Large intestine (tissue), 3 donors: Measurements from ENCODE around the gene ACVR2A. TPM values are rescaled to one million over a fixed set of nuclear protein-coding genes. Genes with fewer than 3 reads are reported as not detected.

Experiments used
- DNase-seq, 2 donors: peaks; one replicate each; pipeline versions ENCODE4 v3.0.0 to v3.0.0-alpha.2; 2013
- H3K27ac ChIP-seq: one replicate; pipeline ENCODE4 v1.5.1; 2013; ENCODE audit warnings: low read length
- H3K27me3 ChIP-seq: 2 replicates; pipeline ENCODE4 v1.6.1; 2013; ENCODE audit warnings: low read length; ENCODE audit not compliant: control insufficient read depth, insufficient read depth
- H3K36me3 ChIP-seq: 2 replicates; pipeline ENCODE4 v1.6.1; 2013; ENCODE audit warnings: low read length; ENCODE audit not compliant: control insufficient read depth, insufficient read depth
- H3K4me1 ChIP-seq: one replicate; pipeline ENCODE4 v1.6.1; 2013; ENCODE audit warnings: low read length; ENCODE audit not compliant: control insufficient read depth, insufficient read depth
- H3K4me3 ChIP-seq: one replicate; pipeline ENCODE4 v1.5.1; 2013; ENCODE audit warnings: low read length
- H3K9me3 ChIP-seq: one replicate; pipeline ENCODE4 v1.6.1; 2013; ENCODE audit warnings: mild to moderate bottlenecking, low read depth, low read length, moderate library complexity; ENCODE audit not compliant: control insufficient read depth
- WGBS: methylation state at CpG from one replicate; pipeline ENCODE4 v1.1.5; 2013; ENCODE audit warnings: low lambda C conversion rate; ENCODE audit not compliant: insufficient coverage; 5-methylcytosine and 5-hydroxymethylcytosine counted together
- polyA plus RNA-seq: library from polyadenylated mRNA; unstranded; fragments of 120-200 nt; gene quantifications from one replicate; pipeline ENCODE4 v1.2.1, GENCODE V29; 2013

ACVR2A gene
- polyA plus RNA-seq, 1 donor, result 20.4 TPM

DNA sequence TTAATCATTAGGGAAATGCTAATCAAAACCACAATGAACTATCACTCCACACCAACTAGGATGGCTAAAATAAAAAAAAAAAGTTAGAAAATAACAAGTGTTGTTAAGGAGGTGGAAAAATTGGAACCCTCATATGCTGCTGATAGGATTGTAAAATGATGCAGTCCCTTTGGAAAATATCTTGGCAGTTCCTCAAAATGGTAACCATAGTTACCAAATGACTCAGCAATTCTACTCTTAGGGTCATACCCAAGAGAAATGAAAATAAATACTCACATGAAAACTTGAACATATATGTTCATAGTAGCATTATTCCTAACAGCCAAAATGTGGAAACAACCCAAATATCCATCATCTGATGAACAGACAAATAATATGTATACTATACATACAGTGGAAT lies 15.7 kb upstream of the ACVR2A start:
- no peaks in the 10 kb centered on the region for H3K4me1 ChIP-seq
- DNase-seq, result no peak
- H3K36me3 ChIP-seq, result no peaks in the 10 kb centered on the region
- no peaks in the 10 kb centered on the region for H3K27me3 ChIP-seq
- H3K27ac ChIP-seq, result no peak overlapping the region
- H3K9me3 ChIP-seq, result peaks cover 7% of the 10 kb centered on the region
- no peak overlapping the region for H3K4me3 ChIP-seq

DNA sequence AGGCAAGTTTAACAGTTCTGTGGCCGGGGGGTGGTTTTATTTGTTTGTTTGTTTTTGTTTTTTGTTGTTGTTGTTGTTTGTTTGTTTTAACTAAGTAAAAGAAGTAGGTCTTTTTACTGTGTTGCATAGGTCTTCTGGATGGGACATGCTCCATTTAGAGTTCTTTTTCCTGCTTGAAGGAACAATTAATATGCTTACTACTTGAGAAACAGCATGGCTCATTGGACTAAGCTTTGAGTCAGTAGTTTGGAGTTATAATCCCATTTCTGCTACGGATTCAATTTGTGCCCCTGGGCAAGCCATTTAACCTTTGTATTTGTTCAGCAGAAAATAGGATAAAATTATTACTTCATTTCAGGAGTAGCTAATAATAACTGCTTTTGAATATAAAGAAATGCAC lies 8.7 kb upstream of the ACVR2A start:
- Histone ChIP-seq H3K27ac (no peak overlapping the region), H3K9me3 (no peaks in the 10 kb centered on the region), H3K36me3 (no peaks in the 10 kb centered on the region), H3K4me1 (no peaks in the 10 kb centered on the region), H3K4me3 (no peak overlapping the region), H3K27me3 (no peaks in the 10 kb centered on the region)
- DNase-seq, result no peak
- WGBS, result 67% methylated on average over 1 of the region's 2 CpGs

DNA sequence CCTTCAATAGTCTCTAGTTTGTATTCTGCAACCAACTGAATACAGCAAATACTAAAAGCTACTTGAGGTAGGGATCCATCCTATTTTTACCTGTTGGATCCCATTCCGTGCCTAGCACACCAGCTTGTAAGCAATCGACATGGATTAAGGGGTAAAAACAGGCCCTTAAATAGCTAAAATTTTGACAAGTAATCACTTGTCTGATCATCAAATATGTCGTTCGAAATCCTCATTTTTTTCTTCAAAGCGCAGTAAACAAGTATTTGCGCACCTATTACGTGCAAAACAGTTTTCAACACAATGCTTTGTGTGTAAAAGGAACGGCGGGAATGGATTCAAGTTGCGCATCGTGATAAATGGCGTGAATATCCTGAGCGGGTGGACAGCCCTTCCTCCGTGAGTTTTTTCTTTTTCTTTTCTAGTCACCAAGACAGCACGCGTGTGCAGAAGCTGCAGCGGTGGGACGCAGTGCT lies 1.4 kb upstream of the ACVR2A start:
- Histone ChIP-seq H3K27ac (peak overlapping the region; percentile 99), H3K4me3 (peak overlapping the region; percentile 88), H3K27me3 (no peaks in the 10 kb centered on the region), H3K36me3 (no peaks in the 10 kb centered on the region), H3K9me3 (no peaks in the 10 kb centered on the region), H3K4me1 (peaks cover 4% of the 10 kb centered on the region)
- WGBS, result no CpG with 5 or more reads among the region's 18 CpGs
- no peak for DNase-seq

DNA sequence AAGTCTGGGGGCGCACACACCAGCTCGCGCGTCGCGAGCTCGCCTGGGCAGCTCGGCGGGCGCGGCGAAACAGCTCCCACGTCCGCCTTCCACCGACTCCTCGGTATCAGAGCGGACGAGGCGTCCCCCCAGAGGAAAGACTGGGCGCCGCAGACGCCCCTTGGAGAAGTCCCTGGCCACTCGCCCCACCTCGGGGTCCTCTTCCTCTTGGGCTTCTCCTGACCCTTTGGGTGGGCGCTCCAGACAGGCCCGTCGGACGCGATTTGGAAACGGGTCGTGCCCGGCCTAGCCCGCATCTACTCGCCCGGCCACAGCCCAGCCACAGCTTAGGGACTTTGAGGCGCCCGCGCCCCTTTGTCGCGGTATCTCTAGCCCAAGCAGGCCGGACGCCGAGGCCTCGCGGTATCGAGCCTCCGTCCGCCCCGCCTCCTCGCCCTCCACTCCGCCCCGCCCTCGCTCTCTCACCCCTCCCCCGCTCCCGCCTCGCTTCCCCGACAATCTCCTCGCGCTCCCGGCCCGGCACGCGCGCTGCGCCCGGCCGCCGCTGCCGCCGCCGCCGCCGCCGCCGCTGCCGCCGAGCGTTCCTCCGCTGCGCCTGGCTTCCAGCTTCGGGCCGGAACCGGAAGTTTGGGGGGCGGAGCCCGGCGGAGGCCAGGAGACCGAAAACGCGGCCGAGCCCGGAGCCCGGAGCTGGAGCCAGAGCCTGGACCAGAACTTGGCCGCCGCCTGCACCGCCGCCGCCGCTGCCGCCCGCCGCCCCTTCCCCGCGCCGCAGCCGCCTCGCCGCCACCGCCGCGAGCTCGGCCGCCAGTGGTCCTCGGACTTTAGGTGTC lies 749 bp upstream of the ACVR2A start:
- whole genome bisulfite sequencing, result no CpG with 5 or more reads among the region's 113 CpGs
- DNase-seq, result peak; percentile 90 to 96
- Histone ChIP-seq H3K4me1 (peaks cover 4% of the 10 kb centered on the region), H3K27ac (peak overlapping the region; percentile 99), H3K36me3 (no peaks in the 10 kb centered on the region), H3K27me3 (no peaks in the 10 kb centered on the region), H3K4me3 (peak overlapping the region; percentile 88), H3K9me3 (no peaks in the 10 kb centered on the region)

DNA sequence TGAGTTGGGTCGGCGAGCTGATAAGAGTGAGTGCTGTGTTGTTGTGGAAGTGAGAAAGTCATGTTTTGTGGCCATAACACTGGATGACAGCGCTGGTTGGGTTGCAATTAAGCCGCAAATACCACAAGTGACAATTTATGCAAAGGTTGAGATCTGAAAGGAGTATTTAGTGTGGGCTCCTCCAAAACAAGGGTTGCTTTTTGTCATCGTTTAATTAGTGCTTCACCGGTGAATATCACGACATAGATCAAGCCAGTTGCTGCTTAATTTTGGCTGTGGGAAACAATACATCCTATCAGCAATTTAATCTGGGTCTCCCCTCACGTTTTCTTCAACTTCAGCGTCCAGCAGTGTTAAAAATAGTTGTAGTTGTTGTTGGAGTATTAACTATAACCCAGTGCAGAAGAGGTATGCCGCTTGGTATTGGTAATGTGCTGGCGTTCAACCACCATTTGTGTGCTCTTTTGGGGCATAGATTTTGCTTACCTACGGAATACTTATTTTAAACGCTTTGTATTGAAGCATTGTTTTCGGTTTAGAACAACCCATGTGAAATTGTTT lies 662 bp downstream of the ACVR2A start:
- Histone ChIP-seq H3K27ac (peak overlapping the region; percentile 62), H3K4me1 (peaks cover 4% of the 10 kb centered on the region), H3K27me3 (no peaks in the 10 kb centered on the region), H3K9me3 (no peaks in the 10 kb centered on the region), H3K4me3 (peak overlapping the region; percentile 87), H3K36me3 (no peaks in the 10 kb centered on the region)
- peak in 1 of 2 donors; percentile 50 for DNase-seq
- no CpG with 5 or more reads among the region's 14 CpGs for WGBS

DNA sequence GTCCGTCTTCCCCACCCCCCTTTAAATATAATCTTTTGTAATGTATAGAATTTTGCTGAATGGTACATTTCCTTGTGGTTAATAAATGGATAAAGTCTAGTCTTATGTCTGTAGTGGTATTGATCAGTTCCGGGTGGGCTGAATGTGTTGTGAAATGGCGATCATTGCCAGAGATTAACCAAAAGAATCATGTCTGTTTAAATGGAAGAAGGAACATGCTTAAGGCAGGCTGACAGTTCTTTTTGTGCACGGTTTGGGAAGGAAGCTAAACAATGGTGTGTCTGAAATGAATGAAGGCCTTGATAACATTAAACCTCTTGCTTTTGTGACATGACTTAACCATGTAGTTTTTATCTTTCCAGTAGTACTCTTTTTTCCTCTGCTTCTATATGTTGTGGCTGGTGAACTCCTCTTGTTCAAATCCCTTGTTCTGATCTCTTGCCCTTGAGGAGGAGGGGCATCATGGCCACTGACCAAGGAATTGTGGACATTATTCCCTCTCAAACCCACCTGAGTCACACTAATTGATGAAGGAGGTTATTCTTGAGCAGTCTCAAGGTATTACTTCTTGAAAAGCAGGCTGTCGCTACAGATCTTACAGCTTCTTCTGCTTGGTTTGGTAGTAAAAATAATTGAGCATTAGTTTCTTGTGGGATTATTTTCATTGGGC lies 1.7 kb downstream of the ACVR2A start:
- H3K9me3 ChIP-seq, result no peaks in the 10 kb centered on the region
- no peaks in the 10 kb centered on the region for H3K36me3 ChIP-seq
- H3K4me3 ChIP-seq, result peak overlapping the region; percentile 87
- DNase-seq, result peak in 1 of 2 donors; percentile 48
- WGBS, result 15% methylated on average over 3 of the region's 5 CpGs
- H3K27ac ChIP-seq, result peak overlapping the region; percentile 10
- H3K27me3 ChIP-seq, result no peaks in the 10 kb centered on the region
- peaks cover 4% of the 10 kb centered on the region for H3K4me1 ChIP-seq

DNA sequence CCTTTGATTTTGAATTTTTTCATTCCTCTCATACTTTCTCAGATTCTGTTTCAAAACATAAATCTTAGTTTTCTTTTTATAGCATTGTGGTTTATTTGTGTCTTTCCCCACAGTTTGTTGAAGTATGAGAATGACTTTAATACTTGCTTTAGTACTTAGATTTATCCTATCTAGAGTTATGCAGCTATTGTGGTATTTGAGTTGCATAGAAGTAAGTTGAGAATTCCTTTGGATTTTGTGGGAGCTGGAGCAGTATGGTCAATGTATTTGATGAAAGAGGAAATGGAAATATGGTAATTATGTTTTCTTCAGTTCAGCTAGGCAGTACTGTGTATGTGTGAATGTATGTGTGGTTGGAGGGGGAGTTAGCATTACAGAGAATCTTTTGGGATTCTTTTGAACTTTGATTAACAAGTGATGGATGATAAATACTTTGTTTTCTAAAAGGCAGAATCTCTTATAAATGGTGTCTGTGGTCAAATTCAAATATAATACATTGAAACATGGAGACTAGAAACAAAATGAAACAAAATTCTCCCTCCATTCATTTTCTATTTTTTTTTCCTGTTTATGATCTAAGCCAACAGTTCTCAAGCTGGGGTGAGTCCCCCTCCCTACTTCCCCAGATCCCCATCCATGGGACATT lies 3.0 kb downstream of the ACVR2A start:
- peaks cover 4% of the 10 kb centered on the region for H3K4me1 ChIP-seq

DNA sequence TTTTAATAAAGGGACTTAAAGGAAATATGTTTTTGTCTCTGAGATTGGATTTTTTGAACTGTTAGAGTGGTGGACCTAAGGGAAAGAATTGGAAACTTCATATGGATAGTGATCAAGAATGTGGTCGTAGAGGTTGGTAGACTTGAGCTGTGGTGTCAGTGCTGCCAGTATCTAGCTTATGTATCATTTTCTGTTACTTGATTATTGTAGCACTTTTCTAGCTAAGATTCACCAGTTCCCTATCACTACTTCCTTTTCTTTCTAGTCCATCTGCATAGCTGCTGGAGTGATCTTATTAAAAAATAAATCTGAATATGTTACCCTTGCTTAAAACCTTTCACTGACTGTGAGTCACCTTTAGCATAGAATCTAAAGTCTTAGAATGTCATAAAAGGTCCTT lies 6.0 kb downstream of the ACVR2A start:
- H3K4me3 ChIP-seq, result no peak overlapping the region
- H3K4me1 ChIP-seq, result peaks cover 4% of the 10 kb centered on the region
- no peak overlapping the region for H3K27ac ChIP-seq
- H3K27me3 ChIP-seq, result no peaks in the 10 kb centered on the region
- WGBS, result no CpG with 5 or more reads among the region's 1 CpG
- H3K9me3 ChIP-seq, result no peaks in the 10 kb centered on the region
- no peak for DNase-seq
- H3K36me3 ChIP-seq, result no peaks in the 10 kb centered on the region

More for the DNA sequence above, 3.0 kb downstream of the ACVR2A start:
- DNase-seq, result no peak
- H3K36me3 ChIP-seq, result no peaks in the 10 kb centered on the region
- H3K4me3 ChIP-seq, result no peak overlapping the region
- no peak overlapping the region for H3K27ac ChIP-seq
- H3K27me3 ChIP-seq, result no peaks in the 10 kb centered on the region
- H3K9me3 ChIP-seq, result no peaks in the 10 kb centered on the region

DNA sequence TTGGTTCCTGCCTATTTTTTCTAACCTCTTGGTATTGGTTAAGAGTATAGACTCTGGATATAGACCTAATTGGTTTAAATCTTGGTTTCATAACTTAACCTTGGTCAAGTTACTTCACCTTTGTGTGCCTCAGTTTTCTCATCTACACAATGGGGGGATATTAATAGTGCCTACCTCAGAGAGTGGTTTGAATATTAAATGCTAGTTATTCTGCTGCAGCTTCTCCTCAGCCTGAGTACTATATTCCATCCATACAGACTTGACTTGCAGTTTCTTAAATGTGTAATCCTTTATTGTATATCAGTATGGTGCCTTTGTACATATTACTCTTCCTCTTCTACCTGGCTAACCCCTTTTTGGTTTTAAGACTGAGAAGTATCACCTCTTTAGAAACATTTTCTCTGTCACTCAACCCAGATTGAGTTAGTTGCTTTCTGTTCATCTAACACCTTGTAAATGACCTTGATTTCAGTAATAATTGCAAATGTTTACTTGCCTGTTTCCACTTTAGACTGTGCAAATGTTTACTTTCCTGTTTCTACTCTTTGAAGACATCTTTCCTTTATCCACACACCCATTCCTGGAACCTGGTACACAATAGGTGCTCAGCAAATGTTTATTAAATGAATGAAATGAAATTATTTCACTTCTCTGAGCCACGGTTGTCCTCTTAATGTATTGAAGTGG lies 6.6 kb downstream of the ACVR2A start:
- no peaks in the 10 kb centered on the region for H3K9me3 ChIP-seq
- no peak overlapping the region for H3K4me3 ChIP-seq
- no peaks in the 10 kb centered on the region for H3K36me3 ChIP-seq
- peaks cover 4% of the 10 kb centered on the region for H3K4me1 ChIP-seq
- H3K27ac ChIP-seq, result no peak overlapping the region
- H3K27me3 ChIP-seq, result no peaks in the 10 kb centered on the region
- DNase-seq, result no peak
- no CpG with 5 or more reads among the region's 1 CpG for WGBS

DNA sequence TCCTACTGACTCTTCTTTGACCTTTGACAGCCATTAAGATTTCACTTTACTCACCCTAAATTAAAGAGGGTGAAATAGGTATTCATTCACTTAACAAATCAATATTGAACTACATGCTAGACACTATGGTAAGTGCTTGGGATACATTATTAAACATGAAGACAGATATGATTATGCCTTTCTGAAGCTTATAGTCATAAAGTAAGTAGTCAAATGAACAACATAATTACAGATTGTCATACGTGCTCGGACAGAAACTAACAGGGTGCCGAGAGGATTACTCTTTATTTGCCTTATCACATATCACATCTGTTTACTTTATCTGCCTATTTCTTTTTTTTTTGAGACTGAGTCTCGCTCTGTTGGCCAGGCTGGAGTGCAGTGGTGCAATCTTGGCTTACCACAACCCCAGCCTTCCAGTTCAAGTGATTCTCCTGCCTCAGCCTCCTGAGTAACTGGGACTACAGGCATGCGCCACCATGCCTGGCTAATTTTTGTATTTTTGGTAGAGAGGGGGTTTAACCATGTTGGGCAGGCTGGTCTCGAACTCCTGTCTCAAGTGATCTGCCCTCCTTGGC lies 9.8 kb downstream of the ACVR2A start:
- no CpG with 5 or more reads among the region's 6 CpGs for WGBS
- Histone ChIP-seq H3K4me3 (no peak overlapping the region), H3K9me3 (no peaks in the 10 kb centered on the region), H3K27me3 (no peaks in the 10 kb centered on the region), H3K27ac (no peak overlapping the region), H3K36me3 (no peaks in the 10 kb centered on the region), H3K4me1 (no peaks in the 10 kb centered on the region)
- no peak for DNase-seq
